Fibroblast of lung (primary cell): Measurements from ENCODE around the gene SCMH1.
"Not testable (repeated sequence)": the region's sequence is repeated elsewhere in the genome, so short reads cannot be mapped to it uniquely, and the experiment has no call there.

ENCODE experiments used
- CTCF ChIP-seq, 2 donors: IDR thresholded peaks in 1 of 2; conservative IDR thresholded peaks in 1 of 2; 1 replicate in 1 of 2; 2 replicates in 1 of 2; pipeline ENCODE4 v1.5.1; 2011 to 2012; ENCODE audit warnings: low read length in 2 of 2, control low read depth in 1 of 2, inconsistent platforms in 1 of 2, low read depth in 1 of 2, mild to moderate bottlenecking in 1 of 2
- EZH2 ChIP-seq: IDR thresholded peaks from 2 replicates; pipeline ENCODE4 v1.5.1; 2012; ENCODE audit warnings: low read length, control low read depth, mild to moderate bottlenecking; ENCODE audit errors: missing control alignments

- not testable (repeated sequence) for TF ChIP-seq EZH2; CTCF (conservative IDR thresholded peaks at IDR 0.05 in 1 of 2, IDR thresholded peaks at IDR 0.05 in 1 of 2; ENCODE audit: low read depth in 1 of 2, low read length in 2 of 2)
Measured at GRCh38 chr1:41229219-41229618, 12.9 kb downstream of the SCMH1 start.
